Raji (cell line): ENCODE results near the gene LKAAEAR1.

Source experiments
- POLR2A ChIP-seq: IDR thresholded peaks from 2 replicates; pipeline ENCODE4 v1.6.1; 2011; ENCODE audit warnings: low read depth, low read length, control low read depth; ENCODE audit not compliant: insufficient read depth

LKAAEAR1 gene

GRCh38 chr20:64077541-64077875 is 6.7 kb downstream of the LKAAEAR1 start:
- TF ChIP-seq POLR2A: peak; percentile 45; the same call in 1 of the 2 replicates

GRCh38 chr20:64077094-64077493 is 7.1 kb downstream of the LKAAEAR1 start:
- TF ChIP-seq POLR2A: no peak

DNA sequence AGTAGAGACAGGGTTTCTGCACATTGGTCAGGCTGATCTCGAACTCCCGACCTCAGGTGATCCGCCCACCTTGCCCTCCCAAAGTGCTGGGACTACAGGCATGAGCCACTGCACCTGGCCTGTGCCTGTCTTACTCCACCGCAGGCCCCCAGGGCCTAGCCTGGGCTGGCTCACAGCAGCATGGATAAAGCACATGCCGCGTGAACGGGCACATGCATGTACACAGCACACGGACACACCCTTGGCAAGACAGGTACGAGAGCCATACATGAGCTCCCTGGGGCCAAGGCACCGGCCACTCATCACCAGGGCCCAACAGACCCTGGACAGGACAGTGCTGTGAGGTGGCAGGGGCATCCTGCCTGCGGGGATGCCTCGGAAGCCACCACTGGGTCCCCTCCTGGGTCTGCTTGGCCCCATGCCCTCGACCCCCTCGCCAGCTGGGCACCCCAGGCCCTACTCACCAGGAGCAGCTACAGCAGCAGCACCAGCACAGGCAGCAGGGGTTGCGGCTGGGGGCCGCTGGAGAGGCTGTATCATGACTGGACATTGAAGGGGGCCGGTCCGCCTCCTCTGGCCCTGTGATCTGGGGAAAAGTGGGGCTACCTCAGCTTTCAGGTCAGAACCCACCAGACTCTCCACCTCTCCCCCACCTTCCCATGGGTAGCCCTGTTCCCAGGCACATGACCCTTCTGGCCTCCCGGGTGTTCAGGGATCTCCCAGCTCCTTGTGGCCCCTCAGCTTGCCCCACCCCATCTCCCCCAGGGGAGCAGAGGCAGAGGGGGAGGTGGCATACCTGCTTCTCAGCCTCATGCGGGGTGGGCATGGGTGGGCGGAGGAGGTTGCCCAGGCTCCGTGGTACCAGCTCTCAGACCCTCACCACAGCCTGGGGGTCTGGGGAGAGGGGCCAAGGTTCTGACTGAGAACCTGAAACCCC is 7.9 kb downstream of the LKAAEAR1 start:
- TF ChIP-seq POLR2A: no peak

- TF ChIP-seq POLR2A: no peak
Observed at GRCh38 chr20:64075556-64075955, 8.6 kb downstream of the LKAAEAR1 start.

GRCh38 chr20:64074963-64075362 is 9.2 kb downstream of the LKAAEAR1 start:
- TF ChIP-seq POLR2A: no peak

GRCh38 chr20:64074184-64074789 is 9.9 kb downstream of the LKAAEAR1 start:
- TF ChIP-seq POLR2A: no peak

DNA sequence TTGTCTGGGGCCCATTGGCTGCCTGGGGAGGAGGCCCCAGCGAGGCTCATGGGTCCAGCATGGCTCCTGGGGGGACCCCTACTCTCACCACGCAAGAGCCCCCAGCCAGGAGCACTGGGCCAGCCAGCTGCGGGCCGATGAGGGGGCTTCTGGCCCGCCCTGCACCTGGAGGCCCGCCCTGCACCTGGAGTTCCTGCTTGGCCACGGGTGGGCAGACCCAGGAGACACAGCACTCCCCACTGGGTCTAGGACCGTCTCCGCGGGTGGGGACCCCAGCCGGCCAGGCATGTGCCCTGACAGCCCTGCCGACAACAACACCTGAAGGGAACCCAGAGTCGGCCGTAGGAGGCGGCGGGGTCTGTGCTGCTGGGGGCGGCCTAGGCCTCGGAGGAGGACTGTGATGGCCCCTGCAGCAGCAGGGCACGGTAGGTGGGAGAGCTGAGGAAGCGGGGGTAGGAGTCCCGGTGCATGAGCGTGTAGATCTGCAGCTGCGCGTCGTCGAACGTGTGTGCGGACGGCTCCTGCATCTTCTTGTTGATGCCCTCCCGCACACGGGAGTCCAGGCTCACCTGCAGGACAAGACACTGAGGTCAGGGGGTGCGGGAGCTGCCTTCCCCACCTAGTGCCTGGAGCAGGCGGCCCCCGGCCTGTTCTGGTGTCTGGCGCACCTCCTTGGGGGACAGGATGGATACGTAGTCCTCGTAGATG is 10.6 kb downstream of the LKAAEAR1 start:
- TF ChIP-seq POLR2A: no peak

DNA sequence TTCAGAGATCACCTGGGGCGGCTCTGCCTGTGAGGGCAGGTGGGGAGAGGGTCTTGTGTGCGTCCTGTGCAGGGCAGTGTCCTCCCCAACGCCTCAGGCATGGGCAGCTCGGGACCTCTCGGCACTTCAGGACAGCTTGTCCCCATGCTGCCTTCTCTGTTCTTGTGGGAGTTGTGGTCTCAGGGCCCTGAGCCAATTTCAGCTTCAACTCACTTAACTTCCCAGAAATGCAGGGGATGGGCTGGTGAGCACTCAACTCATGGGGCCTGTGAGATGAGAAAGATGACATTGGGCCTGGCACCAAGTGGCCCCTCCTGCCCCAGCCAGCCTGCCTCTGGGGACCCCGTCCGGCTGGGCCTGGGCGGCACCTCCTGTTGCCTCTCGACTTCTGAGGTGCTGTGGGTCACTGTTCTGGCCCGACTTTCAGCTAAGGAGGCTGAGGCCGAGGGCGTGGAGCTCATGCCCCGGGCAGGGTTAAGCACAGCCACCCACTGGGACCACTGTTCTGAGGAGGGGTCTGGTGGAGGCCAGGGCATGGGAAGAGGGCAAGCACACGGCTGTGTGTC is 11.6 kb downstream of the LKAAEAR1 start:
- no peak for TF ChIP-seq POLR2A

GRCh38 chr20:64071341-64072332 is 12.6 kb downstream of the LKAAEAR1 start:
- peak; percentile 40 for TF ChIP-seq POLR2A

DNA sequence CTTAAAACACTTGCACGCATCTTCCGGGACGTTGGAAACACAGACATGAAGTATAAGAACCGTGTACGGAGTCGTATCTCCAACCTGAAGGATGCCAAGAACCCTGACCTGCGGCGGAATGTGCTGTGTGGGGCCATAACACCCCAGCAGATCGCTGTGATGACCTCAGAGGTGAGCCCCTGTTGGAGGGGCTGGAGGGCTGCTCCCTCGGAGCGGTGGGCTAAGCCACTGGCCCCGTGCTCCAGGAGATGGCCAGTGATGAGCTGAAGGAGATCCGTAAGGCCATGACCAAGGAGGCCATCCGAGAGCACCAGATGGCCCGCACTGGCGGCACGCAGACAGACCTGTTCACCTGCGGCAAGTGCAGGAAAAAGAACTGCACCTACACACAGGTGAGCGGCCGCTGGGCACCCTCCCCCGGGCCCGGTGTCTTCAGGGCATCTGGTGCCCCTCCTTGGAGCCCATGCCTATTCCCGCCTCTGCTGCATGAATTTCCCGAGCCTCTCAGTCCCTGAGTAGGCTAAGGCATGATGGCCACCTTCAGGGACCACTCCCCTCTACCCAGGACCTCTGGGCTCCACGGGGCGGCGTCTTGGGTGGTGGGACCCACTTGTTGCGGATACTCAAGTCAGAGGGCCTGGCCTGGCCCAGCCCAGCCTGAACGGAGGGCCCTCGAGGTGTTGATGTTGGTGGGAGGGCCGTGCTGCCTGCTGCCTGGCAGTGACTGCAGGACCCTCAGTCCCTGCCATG is 13.8 kb downstream of the LKAAEAR1 start:
- TF ChIP-seq POLR2A: no peak; the same call in 1 of the 2 replicates

DNA sequence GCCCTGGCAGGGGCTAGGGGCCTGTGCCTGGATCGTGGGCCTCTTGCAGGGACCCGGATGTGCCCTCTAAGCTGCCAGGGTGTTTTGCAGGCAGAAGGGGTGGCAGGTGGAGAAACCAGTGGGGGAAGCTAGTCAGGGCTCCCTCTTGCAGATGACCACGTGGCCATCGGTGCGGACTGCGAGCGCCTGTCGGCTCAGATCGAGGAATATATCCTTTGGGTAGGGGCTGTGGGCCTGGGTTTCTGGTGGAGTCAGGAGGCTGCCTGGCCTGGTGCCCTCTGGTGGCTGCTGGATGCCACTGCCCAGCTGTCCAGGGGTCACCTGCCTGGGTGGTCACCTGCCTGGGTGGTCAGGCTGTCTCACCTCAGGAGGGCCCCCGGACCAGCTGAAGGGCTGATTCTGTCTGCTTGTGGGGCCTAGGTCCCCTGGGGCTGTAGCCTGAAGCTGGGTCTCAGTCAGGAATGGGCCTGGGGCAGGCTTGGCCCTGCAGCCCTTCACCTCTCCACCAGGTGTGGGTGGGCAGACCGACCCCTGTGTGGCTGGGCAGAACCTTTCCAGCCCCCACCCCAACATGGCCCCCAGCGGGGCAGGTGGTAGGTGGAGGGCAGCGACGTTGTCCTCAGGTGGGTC is 14.5 kb downstream of the LKAAEAR1 start:
- TF ChIP-seq POLR2A: no peak; the same call in 1 of the 2 replicates

DNA sequence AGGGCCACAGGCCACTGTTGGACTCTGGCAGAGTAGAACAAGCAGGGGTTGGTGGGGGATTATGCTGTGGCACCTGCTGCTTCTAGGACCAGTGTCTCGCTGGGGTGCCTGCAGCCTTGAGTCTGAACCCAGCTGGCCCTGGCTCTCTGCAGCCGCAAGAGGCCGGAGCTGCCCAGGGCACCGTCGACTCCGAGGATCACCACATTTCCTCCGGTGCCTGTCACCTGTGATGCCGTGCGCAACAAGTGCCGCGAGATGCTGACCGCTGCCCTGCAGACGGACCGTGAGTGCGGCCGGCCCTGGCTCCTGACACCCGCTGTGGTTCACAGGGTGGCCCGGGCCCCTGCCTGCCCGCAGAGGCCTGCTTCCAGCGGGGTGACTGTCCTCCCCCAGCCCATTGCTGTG is 15.0 kb downstream of the LKAAEAR1 start:
- no peak for TF ChIP-seq POLR2A
